Gastrocnemius medialis (tissue), 4 donors: ENCODE results near the gene DCDC2C.

ENCODE experiments used
- CTCF ChIP-seq, 5 experiments: fragments of 450-650 bp in 3 of 5; fragments of 200-600 bp in 2 of 5; sonication (generic) in 2 of 5; IDR thresholded peaks in 4 of 5; conservative IDR thresholded peaks in 1 of 5; 1 replicate in 4 of 5; 2 replicates in 1 of 5; pipeline ENCODE4 v1.5.1; 2016 to 2019; ENCODE audit warnings: antibody characterized with exemption in 5 of 5, mild to moderate bottlenecking in 3 of 5, moderate library complexity in 3 of 5
- POLR2A ChIP-seq, 2 donors: fragments of 450-650 bp; IDR thresholded peaks; one replicate each; pipeline ENCODE4 v1.6.1; 2017; ENCODE audit warnings: antibody characterized with exemption in 2 of 2, mild to moderate bottlenecking in 2 of 2, moderate library complexity in 2 of 2

GRCh38 chr2:3712424-3712823 lies 9.0 kb downstream of the DCDC2C start:
- TF ChIP-seq CTCF (IDR thresholded peaks at IDR 0.05 in 4 of 5, conservative IDR thresholded peaks at IDR 0.05 in 1 of 5) (no peak), POLR2A (IDR thresholded peaks at IDR 0.05) (no peak)
